Fibroblast of lung (primary cell): ENCODE data around the gene CELF2.

Source experiments
- EZH2 ChIP-seq: IDR thresholded peaks from 2 replicates; pipeline ENCODE4 v1.5.1; 2012; ENCODE audit warnings: low read length, control low read depth, mild to moderate bottlenecking; ENCODE audit errors: missing control alignments
- TF ChIP-seq, protein P1 (sequence below), 2 donors: IDR thresholded peaks in 1 of 2; conservative IDR thresholded peaks in 1 of 2; 1 replicate in 1 of 2; 2 replicates in 1 of 2; pipeline ENCODE4 v1.5.1; 2011 to 2012; ENCODE audit warnings: low read length in 2 of 2, control low read depth in 1 of 2, inconsistent platforms in 1 of 2, low read depth in 1 of 2, mild to moderate bottlenecking in 1 of 2

DNA sequence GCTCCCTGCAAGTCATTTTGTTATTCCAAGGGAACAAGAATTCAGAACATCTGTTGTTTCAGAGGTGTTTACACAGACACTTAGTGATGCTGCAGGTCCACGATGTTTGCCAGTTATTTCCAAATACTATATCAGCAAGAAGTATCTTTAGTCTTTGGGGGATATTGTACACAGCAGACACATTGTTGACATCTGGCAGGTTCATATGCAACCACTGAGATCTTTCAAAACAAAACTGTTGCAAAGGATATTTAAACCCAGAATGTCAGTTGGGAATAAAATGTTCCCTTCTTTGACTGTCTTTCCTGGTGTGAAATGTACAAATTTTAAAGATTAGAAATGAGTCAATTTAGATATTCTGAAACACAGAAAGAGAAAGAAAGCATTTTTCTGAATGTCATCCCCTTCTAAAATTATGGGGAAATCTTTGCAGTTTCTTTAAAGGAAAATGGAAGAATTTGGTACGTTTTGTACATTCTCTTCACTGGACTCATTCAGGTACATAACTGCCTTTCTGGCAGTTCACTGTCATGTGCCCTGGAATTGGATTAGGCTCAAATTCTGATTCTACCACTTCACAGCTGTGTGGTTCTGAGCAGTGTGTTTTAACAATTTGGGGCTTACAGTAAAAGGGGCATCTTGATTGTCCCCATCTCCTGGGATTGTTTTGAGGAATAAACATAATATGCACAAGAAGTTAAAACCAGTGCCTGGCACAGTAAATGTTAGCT is 40.3 kb upstream of the CELF2 start:
- TF ChIP-seq, protein P1, sequence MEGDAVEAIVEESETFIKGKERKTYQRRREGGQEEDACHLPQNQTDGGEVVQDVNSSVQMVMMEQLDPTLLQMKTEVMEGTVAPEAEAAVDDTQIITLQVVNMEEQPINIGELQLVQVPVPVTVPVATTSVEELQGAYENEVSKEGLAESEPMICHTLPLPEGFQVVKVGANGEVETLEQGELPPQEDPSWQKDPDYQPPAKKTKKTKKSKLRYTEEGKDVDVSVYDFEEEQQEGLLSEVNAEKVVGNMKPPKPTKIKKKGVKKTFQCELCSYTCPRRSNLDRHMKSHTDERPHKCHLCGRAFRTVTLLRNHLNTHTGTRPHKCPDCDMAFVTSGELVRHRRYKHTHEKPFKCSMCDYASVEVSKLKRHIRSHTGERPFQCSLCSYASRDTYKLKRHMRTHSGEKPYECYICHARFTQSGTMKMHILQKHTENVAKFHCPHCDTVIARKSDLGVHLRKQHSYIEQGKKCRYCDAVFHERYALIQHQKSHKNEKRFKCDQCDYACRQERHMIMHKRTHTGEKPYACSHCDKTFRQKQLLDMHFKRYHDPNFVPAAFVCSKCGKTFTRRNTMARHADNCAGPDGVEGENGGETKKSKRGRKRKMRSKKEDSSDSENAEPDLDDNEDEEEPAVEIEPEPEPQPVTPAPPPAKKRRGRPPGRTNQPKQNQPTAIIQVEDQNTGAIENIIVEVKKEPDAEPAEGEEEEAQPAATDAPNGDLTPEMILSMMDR (conservative IDR thresholded peaks at IDR 0.05 in 1 of 2, IDR thresholded peaks at IDR 0.05 in 1 of 2; ENCODE audit: low read depth in 1 of 2, low read length in 2 of 2): no peak
- TF ChIP-seq EZH2: no peak
